Measurements from ENCODE around the gene RTCA.
"Not testable (repeated sequence)": the region's sequence is repeated elsewhere in the genome, so short reads cannot be mapped to it uniquely, and the experiment has no call there.

Gene RTCA

DNA sequence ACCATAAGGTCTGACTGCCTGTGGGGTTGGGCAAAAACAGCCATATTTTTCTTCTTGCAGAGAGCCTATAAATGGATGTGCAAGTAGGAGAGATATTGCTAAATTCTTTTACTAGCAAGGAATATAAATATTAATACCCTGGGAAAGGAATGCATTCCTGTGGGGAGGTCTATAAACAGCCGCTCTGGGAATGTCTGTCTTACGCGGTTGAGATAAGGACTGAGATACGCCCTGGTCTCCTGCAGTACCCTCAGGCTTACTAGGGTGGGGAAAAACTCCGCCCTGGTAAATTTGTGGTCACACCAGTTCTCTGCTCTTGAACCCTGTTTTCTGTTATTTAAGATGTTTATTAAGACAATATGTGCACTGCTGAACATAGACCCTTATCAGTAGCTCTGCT lies 1.9 kb upstream of the RTCA start:
- not testable (repeated sequence) for DNase-seq

GRCh38 chr1:100265562-100265930 lies 470 bp upstream of the RTCA start:
- DNase-seq: no peak

- DNase-seq: no peak
Observed at GRCh38 chr1:100266741-100267140, 725 bp downstream of the RTCA start.

- no peak for DNase-seq
Observed at GRCh38 chr1:100267284-100267683, 1.3 kb downstream of the RTCA start.

DNA sequence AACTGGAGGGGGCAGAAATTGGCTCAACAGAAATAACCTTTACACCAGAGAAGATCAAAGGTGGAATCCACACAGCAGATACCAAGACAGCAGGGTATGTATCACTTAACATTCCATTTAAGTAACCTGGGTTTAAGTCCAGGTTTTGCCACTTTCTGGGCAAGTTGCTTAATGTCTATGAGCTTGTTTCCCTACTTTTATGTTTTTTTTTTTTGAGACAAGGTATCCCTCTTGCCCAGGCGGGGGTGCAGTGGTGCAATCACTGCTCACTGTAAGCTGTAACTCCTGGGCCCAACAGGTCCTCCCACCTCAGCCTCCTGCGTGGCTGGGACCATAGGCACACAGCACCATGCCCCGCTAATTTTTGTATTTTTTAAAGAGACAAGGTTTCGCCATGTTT lies 2.2 kb downstream of the RTCA start:
- no peak for DNase-seq

DNA sequence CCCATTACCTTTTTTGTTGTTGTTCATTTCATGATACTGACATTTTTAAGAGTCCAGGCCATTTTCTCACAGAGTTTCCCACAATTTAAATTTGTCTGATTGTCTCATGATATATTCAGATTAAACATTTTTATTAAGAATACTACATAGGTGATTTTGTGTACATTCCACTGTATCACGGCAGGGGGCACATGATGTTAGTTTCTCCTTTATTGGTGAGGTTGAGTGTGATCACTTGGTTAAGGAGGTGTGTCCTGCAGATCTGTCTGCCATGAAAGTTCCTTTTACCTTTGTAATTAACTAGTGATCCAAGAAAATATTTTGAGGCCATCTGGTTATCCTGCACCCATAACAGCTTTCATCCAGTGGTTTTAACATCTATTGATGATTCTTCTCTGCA lies 11.8 kb downstream of the RTCA start:
- DNase-seq: no peak

DNA sequence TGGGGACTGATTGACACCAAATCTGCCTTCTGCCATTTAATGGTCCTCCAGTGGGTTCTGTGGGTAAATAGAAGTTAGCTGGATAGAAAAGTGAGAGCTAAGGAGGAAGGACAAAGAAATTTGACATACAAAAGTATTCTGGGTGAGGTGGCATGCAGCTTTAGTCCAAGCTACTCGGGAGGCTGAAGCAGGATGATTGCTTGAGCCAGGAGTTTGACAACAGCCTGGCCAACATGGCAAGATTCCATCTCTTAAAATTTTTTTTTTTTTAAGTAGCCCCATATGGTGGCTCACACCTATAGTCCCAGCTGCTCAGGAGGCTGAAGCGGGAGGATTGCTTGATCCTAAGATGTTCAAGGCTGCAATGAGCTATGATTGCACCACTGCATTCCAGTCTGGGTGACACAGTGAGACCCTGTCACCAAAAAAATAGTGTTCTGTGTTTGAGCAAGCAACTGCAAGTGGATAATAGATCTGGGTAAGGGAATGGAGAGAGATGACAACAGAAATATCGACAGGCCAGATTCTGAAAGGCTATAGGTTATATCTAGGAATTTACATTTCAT lies 13.4 kb downstream of the RTCA start:
- DNase-seq: no peak

- no peak for DNase-seq
Observed at GRCh38 chr1:100279954-100280682, 14.1 kb downstream of the RTCA start.

DNA sequence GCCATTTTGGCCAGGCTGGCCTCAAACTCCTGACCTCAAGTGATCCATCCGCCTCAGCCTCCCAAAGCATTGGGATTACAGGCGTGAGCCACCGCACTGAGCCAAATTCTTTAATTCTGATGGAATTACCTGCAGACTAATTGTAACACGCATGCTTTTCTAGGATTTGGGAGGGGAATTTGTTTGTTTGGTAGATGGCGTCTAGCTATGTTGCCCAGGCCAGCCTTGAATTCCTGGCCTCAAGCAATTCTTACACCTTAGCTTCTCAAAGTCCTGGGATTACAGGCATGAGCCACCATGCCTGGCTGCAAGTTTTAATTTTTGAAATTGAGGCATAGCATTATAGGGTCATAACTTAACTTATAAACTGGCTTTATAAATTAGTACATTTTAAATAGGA lies 18.6 kb downstream of the RTCA start:
- no peak for DNase-seq

- no peak for DNase-seq
Observed at GRCh38 chr1:100287162-100287561, 21.1 kb downstream of the RTCA start.

DNA sequence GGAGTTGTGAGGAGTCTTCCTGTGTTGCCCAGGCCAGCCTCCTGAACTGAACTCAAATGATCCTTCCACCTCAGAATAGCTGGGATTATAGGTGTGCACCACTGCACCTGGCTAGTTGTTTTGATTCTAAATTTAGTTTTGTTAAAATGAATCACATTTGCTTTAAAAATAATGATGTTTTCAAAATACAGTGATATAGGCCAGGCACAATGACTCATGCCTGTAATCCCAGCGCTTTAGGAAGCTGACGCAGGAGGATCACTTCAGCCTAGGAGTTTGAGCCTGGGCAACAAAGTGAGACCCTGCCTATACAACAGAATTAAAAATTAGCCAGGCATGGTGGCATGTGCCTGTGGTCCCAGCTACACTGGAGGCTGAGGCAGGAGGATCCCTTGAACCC lies 24.3 kb downstream of the RTCA start:
- no peak for DNase-seq

DNA sequence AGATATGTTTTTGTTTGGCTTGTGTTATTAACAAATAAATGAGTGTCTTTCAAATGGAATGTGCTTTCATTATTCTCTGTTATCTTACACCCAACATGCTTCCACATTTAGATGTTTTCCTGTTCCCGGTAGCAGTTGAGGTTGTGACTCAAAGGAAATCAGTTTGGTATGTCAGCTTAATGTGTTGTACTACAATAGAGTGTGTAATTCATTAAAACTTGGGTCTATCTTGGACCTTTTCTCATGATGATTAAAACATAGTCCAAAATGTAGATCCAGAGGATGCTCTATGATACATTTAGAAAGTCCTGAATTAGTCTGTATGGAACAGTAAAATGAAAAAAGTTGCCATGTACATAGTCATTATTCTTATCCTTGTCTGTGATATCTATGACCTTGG lies 26.7 kb downstream of the RTCA start:
- no peak for DNase-seq

- DNase-seq: no peak
Observed at GRCh38 chr1:100296140-100296539, 30.1 kb downstream of the RTCA start.

DNA sequence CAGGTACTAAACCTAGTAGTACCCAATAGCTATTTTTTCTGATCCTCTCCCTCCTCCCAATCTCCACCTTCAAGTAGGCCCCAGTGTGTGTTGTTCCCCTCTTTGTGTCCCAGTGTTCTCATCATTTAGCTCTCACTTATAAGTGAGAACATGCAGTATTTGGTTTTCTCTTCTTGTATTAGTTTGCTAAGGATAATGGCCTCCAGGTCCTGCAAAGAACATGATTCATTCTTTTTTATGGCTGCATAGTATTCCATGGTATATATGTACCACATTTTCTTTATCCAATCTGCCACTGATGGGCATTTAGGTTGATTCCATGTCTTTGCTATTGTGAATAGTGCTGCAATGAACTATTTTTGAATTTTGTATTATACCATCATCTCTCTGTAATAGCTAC lies 31.0 kb downstream of the RTCA start:
- DNase-seq: not testable (repeated sequence)

DNA sequence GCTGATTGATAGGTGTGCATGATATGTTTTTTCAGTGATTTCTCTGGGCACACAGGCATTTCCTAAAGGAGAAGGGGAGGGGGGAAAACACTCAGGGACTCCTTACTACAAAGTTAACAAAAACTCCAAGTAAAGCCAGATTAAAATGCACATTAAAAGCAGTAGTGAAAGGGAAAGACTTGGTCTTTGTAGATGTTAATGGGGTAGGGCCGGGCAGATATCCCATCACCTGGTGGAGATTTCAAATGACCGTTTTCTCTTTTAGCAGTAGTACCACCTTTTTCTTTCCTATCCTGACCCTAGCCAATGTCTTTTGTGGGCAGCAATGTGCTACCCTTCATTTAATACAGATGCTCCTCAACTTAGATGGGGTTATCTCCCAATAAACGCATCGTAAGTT lies 32.5 kb downstream of the RTCA start:
- DNase-seq: no peak

- no peak for DNase-seq
Observed at GRCh38 chr1:100299521-100300222, 33.7 kb downstream of the RTCA start.

- no peak for DNase-seq
Observed at GRCh38 chr1:100300691-100301090, 34.7 kb downstream of the RTCA start.

GRCh38 chr1:100302739-100303138 lies 36.7 kb downstream of the RTCA start:
- DNase-seq: no peak

- no peak for DNase-seq
Observed at GRCh38 chr1:100304227-100304626, 38.2 kb downstream of the RTCA start.

GRCh38 chr1:100304921-100305320 lies 38.9 kb downstream of the RTCA start:
- DNase-seq: peak; percentile 12

DNA sequence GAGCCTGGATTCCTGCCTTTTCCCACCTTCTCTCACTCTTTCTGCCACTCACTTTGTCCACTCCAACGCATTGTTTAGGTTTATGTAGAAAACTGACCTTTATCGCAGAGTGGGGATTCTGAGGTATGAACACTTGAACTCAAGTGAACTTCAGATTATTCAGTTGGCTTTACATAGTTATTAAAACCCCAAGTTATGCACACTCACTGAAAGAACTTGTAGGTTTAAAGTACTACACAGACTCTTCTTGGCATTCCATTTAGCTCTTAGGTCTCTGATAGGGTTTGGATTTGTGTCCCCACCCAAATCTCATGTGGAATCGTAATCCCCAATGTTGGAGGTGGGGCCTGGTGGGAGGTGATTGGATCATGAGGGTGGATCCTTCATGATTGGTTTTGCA lies 39.9 kb downstream of the RTCA start:
- DNase-seq: no peak

DNA sequence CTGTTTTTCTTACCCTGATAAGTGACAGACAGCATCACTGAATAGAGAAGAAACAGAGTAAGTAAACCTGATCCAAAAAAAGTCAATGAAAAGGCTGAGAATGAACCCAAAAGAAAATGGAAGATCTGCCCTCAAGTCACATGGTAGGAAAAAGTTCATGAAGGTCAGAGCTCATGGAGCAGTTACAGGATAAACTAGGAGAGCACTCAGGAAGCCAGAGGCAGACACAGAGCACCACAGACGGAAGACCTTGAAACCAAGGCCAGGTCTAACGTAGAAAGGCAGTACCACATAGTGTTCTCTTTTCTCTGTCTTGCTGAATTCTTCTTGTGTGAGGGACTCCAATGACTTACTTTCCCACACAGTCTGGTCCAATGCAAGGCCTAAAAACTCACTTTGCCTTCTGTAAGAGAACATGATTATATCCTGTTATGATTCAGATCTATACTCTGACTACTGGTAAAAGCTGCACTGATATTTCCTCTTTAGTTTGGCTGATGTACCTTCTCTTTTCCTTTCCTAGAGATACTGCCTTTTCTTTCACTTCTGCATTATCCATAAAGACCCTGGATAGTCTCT lies 40.8 kb downstream of the RTCA start:
- no peak for DNase-seq

DNA sequence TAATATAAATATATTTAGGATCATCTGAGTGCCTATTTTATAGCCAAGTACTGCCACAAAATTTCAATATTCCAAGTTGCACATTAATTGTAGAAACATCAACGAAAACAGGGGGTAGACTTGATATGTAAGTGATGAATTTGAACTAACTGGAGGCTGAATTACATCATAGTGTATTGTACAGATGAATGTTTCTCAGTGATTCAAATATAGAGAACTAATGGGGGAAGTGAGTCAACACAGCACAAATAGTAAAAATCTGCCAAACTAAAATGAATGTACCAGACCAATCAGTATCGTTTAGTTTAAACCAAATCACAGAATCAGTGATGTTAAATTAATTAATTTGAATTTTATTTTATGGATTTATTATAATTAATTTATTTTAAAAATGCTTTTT lies 42.8 kb downstream of the RTCA start:
- no peak for DNase-seq

DNA sequence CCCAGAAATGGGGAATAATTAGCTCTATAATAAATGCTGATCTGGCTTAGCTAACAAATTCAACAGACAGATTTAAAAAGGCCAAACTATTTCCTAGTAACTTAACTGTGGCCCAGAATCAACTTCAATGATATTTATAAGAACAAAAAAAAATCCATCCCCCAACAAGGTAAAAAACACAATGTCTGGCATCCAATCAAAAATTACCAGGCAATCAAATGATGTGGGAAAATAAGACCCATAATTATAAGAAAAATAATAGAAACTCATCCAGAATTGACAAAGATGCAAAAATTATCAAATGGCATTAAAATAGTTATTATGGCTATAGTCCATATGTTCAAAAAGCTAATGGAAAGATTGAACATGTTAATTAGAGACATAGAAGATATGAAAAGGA lies 43.8 kb downstream of the RTCA start:
- no peak for DNase-seq
